Skeletal muscle tissue (tissue), 4 donors: ENCODE results near the gene SPATS1. TPM values are rescaled to one million over a fixed set of nuclear protein-coding genes. Genes with fewer than 3 reads are reported as not detected.

Experiments
- H3K27ac ChIP-seq: one replicate; pipeline ENCODE4 v1.7.0; 2013; ENCODE audit warnings: mild to moderate bottlenecking, low read depth, low read length, inconsistent platforms
- H3K27me3 ChIP-seq, 3 donors: one replicate each; pipeline ENCODE4 v1.7.0; 2013; ENCODE audit warnings: low read length in 3 of 3; ENCODE audit not compliant: control insufficient read depth in 3 of 3, insufficient read depth in 3 of 3
- H3K36me3 ChIP-seq, 3 donors: one replicate each; pipeline ENCODE4 v1.7.0; 2013; ENCODE audit warnings: low read length in 3 of 3; ENCODE audit not compliant: control insufficient read depth in 3 of 3, insufficient read depth in 3 of 3
- H3K4me1 ChIP-seq, 3 donors: one replicate each; pipeline ENCODE4 v1.7.0; 2013; ENCODE audit warnings: low read length in 3 of 3, mild to moderate bottlenecking in 3 of 3; ENCODE audit not compliant: control insufficient read depth in 3 of 3, insufficient read depth in 3 of 3
- H3K4me3 ChIP-seq, 3 donors: one replicate each; pipeline ENCODE4 v1.7.0; 2013; ENCODE audit warnings: low read length in 3 of 3
- H3K9ac ChIP-seq, 3 donors: one replicate each; pipeline ENCODE4 v1.7.0; 2013; ENCODE audit warnings: low read length in 3 of 3, mild to moderate bottlenecking in 3 of 3, moderate library complexity in 2 of 3, low read depth in 1 of 3
- H3K9me3 ChIP-seq, 3 donors: one replicate each; pipeline ENCODE4 v1.7.0; 2013; ENCODE audit warnings: low read length in 3 of 3; ENCODE audit not compliant: control insufficient read depth in 3 of 3
- total RNA-seq: library from RNA; depleted of rRNA; stranded (reverse); fragments of >200 nt; gene quantifications from one replicate; pipeline ENCODE4 v1.2.3, GENCODE V29; 2014
- donor health status: Osteomylitis.

Gene SPATS1
- total RNA-seq, 1 donor from 2014 or later: not detected

- Histone ChIP-seq H3K36me3 (no peaks in the 10 kb centered on the region), H3K9me3 (peaks cover 0 to 3% (median 0%) of the 10 kb centered on the region in 3 donors), H3K27me3 (peaks cover 0 to 4% (median 0%) of the 10 kb centered on the region in 3 donors), H3K4me3 (no peak overlapping the region), H3K4me1 (no peaks in the 10 kb centered on the region), H3K9ac (no peak overlapping the region), H3K27ac (no peak overlapping the region)
Measured at GRCh38 chr6:44356487-44356886, 14.0 kb downstream of the SPATS1 start.

GRCh38 chr6:44359973-44360372 lies 17.5 kb downstream of the SPATS1 start:
- Histone ChIP-seq H3K9ac (no peak overlapping the region), H3K27me3 (peaks cover 0 to 4% (median 0%) of the 10 kb centered on the region in 3 donors), H3K4me1 (no peaks in the 10 kb centered on the region), H3K36me3 (no peaks in the 10 kb centered on the region), H3K27ac (no peak overlapping the region), H3K9me3 (peaks cover 0 to 3% (median 0%) of the 10 kb centered on the region in 3 donors), H3K4me3 (no peak overlapping the region)

- Histone ChIP-seq H3K27me3 (no peaks in the 10 kb centered on the region), H3K4me3 (no peak overlapping the region), H3K36me3 (no peaks in the 10 kb centered on the region), H3K9ac (no peak overlapping the region), H3K4me1 (no peaks in the 10 kb centered on the region), H3K27ac (no peak overlapping the region), H3K9me3 (no peaks in the 10 kb centered on the region)
Measured at GRCh38 chr6:44361947-44362346, 19.5 kb downstream of the SPATS1 start.

GRCh38 chr6:44363377-44363926 lies 21.0 kb downstream of the SPATS1 start:
- H3K27me3 ChIP-seq: no peaks in the 10 kb centered on the region
- no peaks in the 10 kb centered on the region for H3K36me3 ChIP-seq
- no peak overlapping the region for H3K27ac ChIP-seq
- H3K9ac ChIP-seq: no peak overlapping the region
- no peaks in the 10 kb centered on the region for H3K4me1 ChIP-seq
- no peaks in the 10 kb centered on the region for H3K9me3 ChIP-seq
- H3K4me3 ChIP-seq: no peak overlapping the region

- Histone ChIP-seq H3K4me1 (no peaks in the 10 kb centered on the region), H3K4me3 (no peak overlapping the region), H3K9ac (no peak overlapping the region), H3K27me3 (no peaks in the 10 kb centered on the region), H3K36me3 (no peaks in the 10 kb centered on the region), H3K27ac (no peak overlapping the region), H3K9me3 (no peaks in the 10 kb centered on the region)
Measured at GRCh38 chr6:44366781-44367180, 24.3 kb downstream of the SPATS1 start.

GRCh38 chr6:44367681-44368080 lies 25.2 kb downstream of the SPATS1 start:
- H3K27ac ChIP-seq: no peak overlapping the region
- no peaks in the 10 kb centered on the region for H3K27me3 ChIP-seq
- H3K36me3 ChIP-seq: no peaks in the 10 kb centered on the region
- H3K9me3 ChIP-seq: no peaks in the 10 kb centered on the region
- no peak overlapping the region for H3K4me3 ChIP-seq
- no peak overlapping the region for H3K9ac ChIP-seq
- H3K4me1 ChIP-seq: no peaks in the 10 kb centered on the region

GRCh38 chr6:44373051-44373450 lies 30.6 kb downstream of the SPATS1 start:
- H3K27me3 ChIP-seq: peaks cover 0 to 2% (median 0%) of the 10 kb centered on the region in 3 donors
- no peak overlapping the region for H3K9ac ChIP-seq
- H3K27ac ChIP-seq: no peak overlapping the region
- no peak overlapping the region for H3K4me3 ChIP-seq
- no peaks in the 10 kb centered on the region for H3K36me3 ChIP-seq
- H3K9me3 ChIP-seq: no peaks in the 10 kb centered on the region
- no peaks in the 10 kb centered on the region for H3K4me1 ChIP-seq

- Histone ChIP-seq H3K4me1 (no peaks in the 10 kb centered on the region), H3K9ac (no peak overlapping the region), H3K4me3 (no peak overlapping the region), H3K27me3 (peaks cover 0 to 2% (median 0%) of the 10 kb centered on the region in 3 donors), H3K36me3 (no peaks in the 10 kb centered on the region), H3K27ac (no peak overlapping the region), H3K9me3 (no peaks in the 10 kb centered on the region)
Measured at GRCh38 chr6:44373787-44374186, 31.3 kb downstream of the SPATS1 start.

- H3K36me3 ChIP-seq: no peaks in the 10 kb centered on the region
- no peaks in the 10 kb centered on the region for H3K9me3 ChIP-seq
- no peaks in the 10 kb centered on the region for H3K4me1 ChIP-seq
- H3K4me3 ChIP-seq: no peak overlapping the region
- H3K27me3 ChIP-seq: peaks cover 0 to 2% (median 0%) of the 10 kb centered on the region in 3 donors
- no peak overlapping the region for H3K9ac ChIP-seq
- H3K27ac ChIP-seq: no peak overlapping the region
Measured at GRCh38 chr6:44375071-44375470, 32.6 kb downstream of the SPATS1 start.

GRCh38 chr6:44377484-44377883 lies 35.0 kb downstream of the SPATS1 start:
- Histone ChIP-seq H3K9ac (no peak overlapping the region), H3K27ac (no peak overlapping the region), H3K27me3 (peaks cover 0 to 2% (median 0%) of the 10 kb centered on the region in 3 donors), H3K4me1 (no peaks in the 10 kb centered on the region), H3K4me3 (no peak overlapping the region), H3K9me3 (no peaks in the 10 kb centered on the region), H3K36me3 (no peaks in the 10 kb centered on the region)
